Kidney (tissue), 14 donors: ENCODE results near the gene ACER2. TPM values are rescaled to one million over a fixed set of nuclear protein-coding genes. Genes with fewer than 3 reads are reported as not detected.
"Not testable (repeated sequence)": the region's sequence is repeated elsewhere in the genome, so short reads cannot be mapped to it uniquely, and the experiment has no call there.

Source experiments
- DNase-seq, 5 donors: peaks; one replicate each; pipeline ENCODE4 v3.0.0-alpha.2; 2013 to 2020
- FAIRE-seq: peaks from 2 replicates; lab custom pipeline; 2012; peaks lifted over from hg19 to GRCh38; lab: Jason Lieb, UNC
- H3K27ac ChIP-seq, 2 donors: one replicate each; pipeline ENCODE4 v1.7.0; 2013; ENCODE audit warnings: low read depth in 2 of 2, low read length in 2 of 2, inconsistent platforms in 1 of 2
- H3K27me3 ChIP-seq: one replicate; pipeline ENCODE4 v1.7.1; 2013; ENCODE audit warnings: low read length, inconsistent platforms; ENCODE audit not compliant: control insufficient read depth, insufficient read depth
- H3K36me3 ChIP-seq, 3 donors: one replicate each; pipeline versions ENCODE4 v1.7.0 to v1.7.1; 2013; ENCODE audit warnings: low read length in 3 of 3, control low read depth in 1 of 3, inconsistent platforms in 1 of 3; ENCODE audit not compliant: insufficient read depth in 3 of 3, control insufficient read depth in 2 of 3
- H3K4me1 ChIP-seq, 3 donors: one replicate each; pipeline versions ENCODE4 v1.7.0 to v1.7.1; 2013; ENCODE audit warnings: low read length in 3 of 3, inconsistent platforms in 1 of 3, low read depth in 1 of 3; ENCODE audit not compliant: control insufficient read depth in 2 of 3, insufficient read depth in 2 of 3
- H3K4me3 ChIP-seq, 3 donors: one replicate each; pipeline versions ENCODE4 v1.7.0 to v1.8.1; 2013; ENCODE audit warnings: low read length in 3 of 3, control low read depth in 1 of 3, inconsistent platforms in 1 of 3
- H3K9ac ChIP-seq, 3 donors: one replicate each; pipeline versions ENCODE4 v1.7.0 to v1.7.1; 2013; ENCODE audit warnings: low read length in 3 of 3, control low read depth in 1 of 3, inconsistent platforms in 1 of 3
- H3K9me3 ChIP-seq, 3 donors: one replicate each; pipeline versions ENCODE4 v1.7.0 to v1.7.1; 2013; ENCODE audit warnings: low read length in 3 of 3, control low read depth in 1 of 3, inconsistent platforms in 1 of 3; ENCODE audit not compliant: control insufficient read depth in 2 of 3, insufficient read depth in 1 of 3
- intact Hi-C: fragments of 100-400 bp; cut with DNase I; formaldehyde crosslinking; loops from one replicate; pipeline ENCODE4 v1.11.1; 2022
- polyA plus RNA-seq: library from polyadenylated mRNA; stranded (reverse); fragments of 350-450 nt; fragmentation: Illumina TruSeq; extraction: RNeasy Lipid Tissue Mini Kit (QIAGEN cat#74804); gene quantifications from one replicate; pipeline ENCODE4 v1.2.3, GENCODE V29; 2014; ENCODE audit warnings: low read depth, low replicate concordance; ENCODE audit not compliant: insufficient read depth
- total RNA-seq: library from RNA; stranded (reverse); fragmentation: NEBNext Ultra II Directional; extraction: Animal tissue kit (Norgen Biotek cat#: 25700); gene quantifications from one replicate; pipeline ENCODE4 v1.2.1, GENCODE V29; 2021
- TF ChIP-seq, protein P1 (sequence below): IDR thresholded peaks from 3 replicates; pipeline ENCODE4 v1.5.1; 2012; ENCODE audit warnings: mild to moderate bottlenecking, moderate library complexity, borderline replicate concordance; ENCODE audit not compliant: insufficient read depth; ENCODE audit errors: extremely low read depth
- donor health status: control.
- donor health status: control.
- donor health status: control.
- donor health status: control.
- donor health status: control.
- donor health status: DM: yes; HTN: yes; CAD: no.
- donor health status: Normal renal cell carcinoma (clear cell type).

ACER2 gene
- total and polyA plus RNA-seq, 2 donors from 2014 or later = 0.28 to 4.2 TPM

- DNase-seq = no peak
- TF ChIP-seq, protein P1, sequence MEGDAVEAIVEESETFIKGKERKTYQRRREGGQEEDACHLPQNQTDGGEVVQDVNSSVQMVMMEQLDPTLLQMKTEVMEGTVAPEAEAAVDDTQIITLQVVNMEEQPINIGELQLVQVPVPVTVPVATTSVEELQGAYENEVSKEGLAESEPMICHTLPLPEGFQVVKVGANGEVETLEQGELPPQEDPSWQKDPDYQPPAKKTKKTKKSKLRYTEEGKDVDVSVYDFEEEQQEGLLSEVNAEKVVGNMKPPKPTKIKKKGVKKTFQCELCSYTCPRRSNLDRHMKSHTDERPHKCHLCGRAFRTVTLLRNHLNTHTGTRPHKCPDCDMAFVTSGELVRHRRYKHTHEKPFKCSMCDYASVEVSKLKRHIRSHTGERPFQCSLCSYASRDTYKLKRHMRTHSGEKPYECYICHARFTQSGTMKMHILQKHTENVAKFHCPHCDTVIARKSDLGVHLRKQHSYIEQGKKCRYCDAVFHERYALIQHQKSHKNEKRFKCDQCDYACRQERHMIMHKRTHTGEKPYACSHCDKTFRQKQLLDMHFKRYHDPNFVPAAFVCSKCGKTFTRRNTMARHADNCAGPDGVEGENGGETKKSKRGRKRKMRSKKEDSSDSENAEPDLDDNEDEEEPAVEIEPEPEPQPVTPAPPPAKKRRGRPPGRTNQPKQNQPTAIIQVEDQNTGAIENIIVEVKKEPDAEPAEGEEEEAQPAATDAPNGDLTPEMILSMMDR = no peak
- Histone ChIP-seq H3K9ac (no peak overlapping the region), H3K27ac (no peak overlapping the region), H3K4me1 (peaks cover 0 to 9% (median 4%) of the 10 kb centered on the region in 3 donors), H3K4me3 (no peak overlapping the region), H3K9me3 (no peaks in the 10 kb centered on the region), H3K27me3 (no peaks in the 10 kb centered on the region), H3K36me3 (no peaks in the 10 kb centered on the region)
- intact Hi-C loops = no loop called here
- FAIRE-seq = no peak
Observed at GRCh38 chr9:19411316-19411715, 2.5 kb downstream of the ACER2 start.

- FAIRE-seq, H3K9me3 ChIP-seq, H3K4me3 ChIP-seq, H3K4me1 ChIP-seq, H3K9ac ChIP-seq, H3K36me3 ChIP-seq, H3K27ac ChIP-seq, H3K27me3 ChIP-seq, DNase-seq, intact Hi-C loops: not testable (repeated sequence)
Observed at GRCh38 chr9:19413456-19413855, 4.6 kb downstream of the ACER2 start.

DNA sequence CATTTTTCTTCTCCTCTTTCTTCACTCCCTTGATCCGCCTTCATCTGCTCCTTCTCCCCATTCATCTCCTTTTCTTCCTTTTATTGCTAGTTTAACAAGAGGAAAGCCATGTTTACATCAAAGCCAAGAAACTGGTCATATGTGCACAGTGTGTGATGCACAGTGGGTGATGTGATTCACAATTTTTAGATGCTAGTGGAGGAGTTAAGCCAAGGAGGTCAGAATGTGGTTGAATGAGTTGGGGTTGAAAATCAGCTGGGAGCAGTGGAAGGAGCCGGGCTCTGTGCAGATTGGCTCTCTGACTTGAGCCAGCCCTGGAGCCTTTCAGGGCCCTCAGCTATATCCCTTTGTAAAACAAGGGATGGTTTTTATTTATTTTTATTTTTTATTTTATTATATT, 7.3 kb downstream of the ACER2 start:
- Histone ChIP-seq H3K27ac (no peak overlapping the region), H3K9me3 (no peaks in the 10 kb centered on the region), H3K27me3 (no peaks in the 10 kb centered on the region), H3K4me3 (no peak overlapping the region), H3K36me3 (no peaks in the 10 kb centered on the region), H3K9ac (no peak overlapping the region), H3K4me1 (no peaks in the 10 kb centered on the region)
- FAIRE-seq (no peak), DNase-seq (no peak)
- TF ChIP-seq, protein P1 = no peak
- intact Hi-C loops = no loop called here

DNA sequence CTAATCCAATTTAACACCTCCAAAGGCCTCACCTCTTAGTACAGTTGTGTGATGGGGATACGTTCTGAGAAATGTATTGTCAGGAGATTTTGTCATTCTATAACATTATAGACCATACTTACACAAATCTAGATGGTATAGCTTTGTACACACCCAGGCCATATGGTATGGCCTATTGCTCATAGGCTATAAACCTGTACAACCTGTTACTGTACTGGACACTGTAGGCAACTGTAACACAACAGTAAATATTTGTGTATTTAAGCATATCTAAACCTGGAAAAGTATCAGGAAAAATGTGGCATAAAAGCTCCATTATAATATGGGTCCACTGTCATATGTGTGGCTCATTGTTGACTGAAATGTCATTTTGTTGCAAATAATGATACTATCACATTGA, 12.1 kb downstream of the ACER2 start:
- no peaks in the 10 kb centered on the region for H3K27me3 ChIP-seq
- TF ChIP-seq, protein P1 = no peak
- H3K9ac ChIP-seq = no peak overlapping the region
- H3K4me1 ChIP-seq = peaks cover 0 to 3% (median 0%) of the 10 kb centered on the region in 3 donors
- FAIRE-seq (no peak), DNase-seq (no peak)
- no peaks in the 10 kb centered on the region for H3K36me3 ChIP-seq
- intact Hi-C loops = no loop called here
- no peak overlapping the region for H3K27ac ChIP-seq
- no peak overlapping the region for H3K4me3 ChIP-seq
- no peaks in the 10 kb centered on the region for H3K9me3 ChIP-seq
